ENCODE results near the gene LRRC37A.
A peak's percentile ranks its signal among the peaks of the same experiment; 100 is the strongest.
"Not testable (repeated sequence)": the region's sequence is repeated elsewhere in the genome, so short reads cannot be mapped to it uniquely, and the experiment has no call there.

The LRRC37A gene

GRCh38 chr17:46286764-46287221, 8.1 kb upstream of the LRRC37A start:
- TF ChIP-seq, protein P1, sequence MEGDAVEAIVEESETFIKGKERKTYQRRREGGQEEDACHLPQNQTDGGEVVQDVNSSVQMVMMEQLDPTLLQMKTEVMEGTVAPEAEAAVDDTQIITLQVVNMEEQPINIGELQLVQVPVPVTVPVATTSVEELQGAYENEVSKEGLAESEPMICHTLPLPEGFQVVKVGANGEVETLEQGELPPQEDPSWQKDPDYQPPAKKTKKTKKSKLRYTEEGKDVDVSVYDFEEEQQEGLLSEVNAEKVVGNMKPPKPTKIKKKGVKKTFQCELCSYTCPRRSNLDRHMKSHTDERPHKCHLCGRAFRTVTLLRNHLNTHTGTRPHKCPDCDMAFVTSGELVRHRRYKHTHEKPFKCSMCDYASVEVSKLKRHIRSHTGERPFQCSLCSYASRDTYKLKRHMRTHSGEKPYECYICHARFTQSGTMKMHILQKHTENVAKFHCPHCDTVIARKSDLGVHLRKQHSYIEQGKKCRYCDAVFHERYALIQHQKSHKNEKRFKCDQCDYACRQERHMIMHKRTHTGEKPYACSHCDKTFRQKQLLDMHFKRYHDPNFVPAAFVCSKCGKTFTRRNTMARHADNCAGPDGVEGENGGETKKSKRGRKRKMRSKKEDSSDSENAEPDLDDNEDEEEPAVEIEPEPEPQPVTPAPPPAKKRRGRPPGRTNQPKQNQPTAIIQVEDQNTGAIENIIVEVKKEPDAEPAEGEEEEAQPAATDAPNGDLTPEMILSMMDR (conservative IDR thresholded peaks at IDR 0.05; ENCODE audit: control insufficient read depth, insufficient read depth, low read depth, low read length), result peak; percentile 63
- peak; percentile 64 for DNase-seq (ENCODE audit: low read depth)
- not testable (repeated sequence) for H3K4me3 ChIP-seq (ENCODE audit: control insufficient read depth, low read depth, low read length)

DNA sequence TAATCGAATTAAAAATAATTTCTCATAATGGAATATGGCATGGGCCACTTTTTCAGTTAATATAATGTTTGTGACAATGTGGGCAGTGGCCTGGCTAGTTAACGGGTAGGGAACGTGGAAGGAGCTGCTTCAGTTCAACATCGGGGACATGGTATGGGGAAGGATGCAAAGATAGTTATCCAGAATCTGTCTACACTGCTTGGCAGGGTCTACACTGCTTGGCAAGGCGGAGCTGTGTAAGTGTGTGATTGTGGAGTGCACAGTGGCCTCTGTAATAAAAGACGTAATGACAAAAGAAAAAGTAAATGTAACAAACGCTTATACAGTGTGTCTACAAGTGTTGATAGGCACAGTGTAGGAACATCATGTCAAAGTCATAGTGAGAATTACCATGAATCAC, 7.3 kb upstream of the LRRC37A start:
- H3K4me3 ChIP-seq (ENCODE audit: control insufficient read depth, low read depth, low read length); DNase-seq (ENCODE audit: low read depth): not testable (repeated sequence)

DNA sequence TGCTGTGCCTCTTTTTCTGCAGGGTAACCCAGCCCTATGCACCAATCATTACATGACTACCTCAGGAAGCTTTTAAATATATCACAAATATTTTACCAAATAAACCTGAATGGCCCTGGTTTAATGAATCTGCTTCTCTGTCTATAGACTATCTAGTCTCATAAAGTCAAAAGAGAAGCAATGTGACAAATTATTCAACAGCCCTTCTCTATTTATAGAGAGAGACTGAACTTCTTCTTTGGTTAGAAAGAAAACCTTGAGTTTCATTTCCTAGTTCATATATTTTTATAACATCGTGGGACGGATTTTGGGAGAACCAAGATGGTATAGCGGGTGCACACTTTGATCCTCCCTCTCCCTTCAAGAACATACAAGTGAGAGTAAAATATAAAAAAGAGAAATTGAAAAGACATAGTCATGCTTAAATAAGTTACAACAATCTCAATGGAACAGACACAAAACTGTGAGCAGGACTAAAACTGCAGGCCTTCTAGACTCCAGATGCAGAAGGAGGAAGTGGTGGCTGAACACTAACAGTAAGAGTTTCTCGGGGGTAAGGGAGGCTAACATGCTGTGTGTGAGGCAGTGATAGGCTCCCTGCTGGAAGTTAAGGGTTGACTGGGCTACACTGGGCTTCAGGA, 3.9 kb upstream of the LRRC37A start:
- H3K4me3 ChIP-seq (ENCODE audit: control insufficient read depth, low read depth, low read length); DNase-seq (ENCODE audit: low read depth): not testable (repeated sequence)

DNA sequence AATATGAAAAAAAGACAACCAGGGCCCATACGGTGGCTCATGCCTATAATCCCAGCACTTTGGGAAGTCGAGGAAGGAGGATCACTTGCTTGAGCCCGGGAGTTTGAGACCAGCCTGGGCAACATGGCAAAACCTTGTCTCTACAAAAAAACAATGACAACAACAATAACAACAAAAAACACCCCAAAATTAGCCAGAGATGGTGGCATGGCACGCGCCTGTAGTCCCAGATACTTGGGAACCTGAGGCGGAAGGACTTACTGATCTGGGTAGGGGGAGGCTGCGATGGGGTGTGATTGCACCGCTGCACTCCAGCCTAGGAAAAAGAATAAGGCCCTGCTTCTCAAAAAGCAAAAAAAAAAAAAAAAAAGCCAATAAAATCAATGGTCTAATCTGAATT, 3.3 kb upstream of the LRRC37A start:
- not testable (repeated sequence) for H3K4me3 ChIP-seq (ENCODE audit: control insufficient read depth, low read depth, low read length); DNase-seq (ENCODE audit: low read depth)

DNA sequence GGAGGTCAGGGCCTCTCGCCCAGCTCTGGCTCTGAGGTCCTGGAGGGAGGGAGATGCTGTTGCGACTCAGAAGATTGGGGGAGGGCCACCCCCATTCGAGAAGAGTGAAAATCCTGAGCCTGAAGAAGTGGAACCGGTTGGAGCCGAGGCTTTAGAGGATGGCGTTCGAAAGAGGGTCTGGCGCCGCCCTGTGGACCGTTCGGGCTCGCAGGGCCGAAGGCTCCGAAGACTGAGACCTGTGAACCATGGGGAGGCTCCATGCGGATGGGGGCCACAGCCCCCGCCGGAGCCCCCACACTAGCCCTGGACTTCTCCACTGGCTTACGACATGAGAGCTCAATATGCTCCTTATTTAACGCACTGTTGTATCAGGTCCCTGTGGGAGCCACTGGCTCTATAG, 46.3 kb downstream of the LRRC37A start:
- H3K4me3 ChIP-seq (ENCODE audit: control insufficient read depth, low read depth, low read length); DNase-seq (ENCODE audit: low read depth): not testable (repeated sequence)

- not testable (repeated sequence) for H3K4me3 ChIP-seq (ENCODE audit: control insufficient read depth, low read depth, low read length); DNase-seq (ENCODE audit: low read depth)
Observed at GRCh38 chr17:46342131-46342530, 47.2 kb downstream of the LRRC37A start.

GRCh38 chr17:46348345-46348744, 53.4 kb downstream of the LRRC37A start:
- not testable (repeated sequence) for H3K4me3 ChIP-seq (ENCODE audit: control insufficient read depth, low read depth, low read length); DNase-seq (ENCODE audit: low read depth)

DNA sequence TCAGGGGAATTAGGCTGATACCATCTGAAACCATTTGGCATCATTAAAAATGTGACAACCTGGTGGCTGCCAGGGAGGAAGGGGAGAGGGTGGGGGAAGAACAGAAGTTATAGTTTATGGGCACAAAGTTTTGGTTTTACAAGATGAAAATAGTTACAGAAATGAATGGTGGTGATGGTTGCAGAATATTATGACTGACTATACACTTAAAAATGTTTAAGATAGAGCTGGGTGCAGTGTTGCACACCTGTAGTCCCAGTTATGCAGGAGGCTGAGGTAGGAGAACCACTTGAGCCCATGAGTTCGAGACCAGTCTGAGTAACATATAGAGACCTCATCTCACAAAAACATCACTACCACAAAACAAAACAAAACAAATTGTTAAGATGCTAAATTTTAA, 54.1 kb downstream of the LRRC37A start:
- H3K4me3 ChIP-seq (ENCODE audit: control insufficient read depth, low read depth, low read length); DNase-seq (ENCODE audit: low read depth): not testable (repeated sequence)

- not testable (repeated sequence) for H3K4me3 ChIP-seq (ENCODE audit: control insufficient read depth, low read depth, low read length); DNase-seq (ENCODE audit: low read depth)
Observed at GRCh38 chr17:46353856-46354255, 58.9 kb downstream of the LRRC37A start.

DNA sequence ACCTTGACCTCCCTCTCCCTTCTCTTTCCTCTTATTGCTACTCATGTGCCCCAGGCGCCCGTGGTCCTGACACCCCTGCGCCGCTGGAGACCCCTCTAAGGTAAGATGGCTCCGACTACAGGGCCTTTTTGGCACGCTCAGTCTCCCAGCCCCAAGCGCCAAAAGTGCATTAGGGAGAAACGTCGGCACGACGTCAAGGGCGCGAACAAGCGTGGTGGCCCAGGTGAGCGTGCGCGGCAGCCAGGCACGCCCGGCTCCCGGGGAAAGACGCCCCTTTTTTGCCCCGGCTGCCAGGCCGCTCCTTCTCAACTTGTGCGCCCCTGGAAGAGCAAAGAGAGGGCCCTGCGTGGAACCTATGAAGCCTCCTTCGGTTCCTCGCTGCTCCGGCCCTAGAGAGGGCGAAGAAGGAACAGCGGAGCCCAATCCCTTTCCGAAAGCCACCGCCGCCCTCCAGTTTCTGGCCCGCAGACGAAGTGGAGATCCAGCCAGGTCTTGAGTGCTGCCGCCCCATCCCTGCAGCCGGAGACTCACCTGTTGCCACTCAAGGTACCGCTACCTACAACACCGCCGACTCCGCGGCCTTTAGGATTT, 66.3 kb downstream of the LRRC37A start:
- H3K4me3 ChIP-seq (ENCODE audit: control insufficient read depth, low read depth, low read length), result not testable (repeated sequence)

GRCh38 chr17:46361755-46362154, 66.8 kb downstream of the LRRC37A start, which contains the start of gene ARL17B:
Gene ARL17B (minus strand): TSS chr17:46361766. CDS start chr17:46358397, 3,369 bp downstream.
- not testable (repeated sequence) for H3K4me3 ChIP-seq (ENCODE audit: control insufficient read depth, low read depth, low read length); DNase-seq (ENCODE audit: low read depth)

More for the DNA sequence above, 66.3 kb downstream of the LRRC37A start:
- DNase-seq (ENCODE audit: low read depth), result not testable (repeated sequence)

DNA sequence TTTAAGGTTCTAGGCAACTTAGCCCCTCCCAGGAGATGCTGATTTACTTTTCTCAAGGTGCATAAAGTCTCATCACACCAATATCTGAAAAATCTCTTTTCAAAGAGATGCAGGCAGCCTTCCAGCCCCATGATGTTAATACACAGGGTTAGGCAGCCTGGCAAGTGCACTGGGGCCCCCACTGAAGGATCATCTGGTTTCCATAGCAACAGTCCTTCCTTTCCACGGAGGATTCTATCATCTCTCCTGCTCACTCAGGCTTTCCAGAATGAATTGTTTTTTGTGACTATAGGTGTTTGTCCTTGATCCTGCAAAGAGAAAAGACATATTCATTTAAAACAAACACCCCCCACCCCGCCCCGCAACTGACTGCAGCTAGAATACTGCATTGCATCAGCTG, 72.6 kb downstream of the LRRC37A start:
- H3K4me3 ChIP-seq (ENCODE audit: control insufficient read depth, low read depth, low read length); DNase-seq (ENCODE audit: low read depth): not testable (repeated sequence)

DNA sequence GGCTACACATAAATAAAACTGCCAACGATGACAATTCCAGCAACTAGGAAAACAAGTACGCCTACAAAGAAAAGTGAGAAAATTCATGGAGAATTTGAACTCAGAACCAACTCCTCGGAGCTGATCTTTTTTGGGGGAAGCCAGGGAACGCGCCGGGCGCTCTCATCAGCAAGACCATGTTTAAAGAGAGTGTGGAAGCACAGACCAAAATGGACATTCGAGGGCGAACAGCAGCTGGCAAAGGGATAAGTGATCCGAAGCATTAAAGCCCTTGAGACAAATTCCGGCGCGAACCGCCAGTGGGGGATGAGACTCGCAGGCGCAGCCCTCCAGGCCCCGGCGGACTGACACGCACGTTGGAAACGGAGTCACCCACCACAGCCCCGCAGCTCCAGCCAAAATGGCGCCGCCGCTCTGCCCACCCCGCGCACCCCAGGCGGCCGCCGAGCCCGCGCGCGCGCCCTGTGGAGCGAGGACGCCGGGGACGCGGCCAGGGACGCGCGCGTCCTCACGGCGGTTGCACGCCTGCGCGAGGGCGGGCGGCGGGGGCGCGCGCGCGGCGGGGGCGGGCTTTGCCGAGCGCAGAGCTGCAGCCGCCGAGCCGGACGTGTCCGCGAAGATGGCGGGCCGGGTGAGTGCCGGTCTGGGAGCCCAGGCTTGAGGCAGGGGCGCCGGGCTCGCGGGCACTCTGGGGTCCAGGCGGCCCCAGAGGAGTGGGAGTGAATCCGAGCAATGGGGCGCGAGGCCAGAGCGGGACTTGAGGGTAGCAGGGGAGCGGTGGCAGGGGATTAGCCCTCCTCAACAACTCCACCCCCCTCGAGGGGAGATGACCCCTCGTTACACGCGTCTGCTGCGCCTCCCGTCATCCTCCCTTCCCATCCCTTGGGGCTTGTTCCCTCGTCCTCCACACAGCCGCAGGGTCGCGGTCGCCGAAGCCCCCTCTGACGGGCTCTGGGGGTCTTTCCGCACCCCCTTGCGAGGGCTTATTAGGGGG, 77.6 kb downstream of the LRRC37A start:
- not testable (repeated sequence) for DNase-seq (ENCODE audit: low read depth); H3K4me3 ChIP-seq (ENCODE audit: control insufficient read depth, low read depth, low read length)

DNA sequence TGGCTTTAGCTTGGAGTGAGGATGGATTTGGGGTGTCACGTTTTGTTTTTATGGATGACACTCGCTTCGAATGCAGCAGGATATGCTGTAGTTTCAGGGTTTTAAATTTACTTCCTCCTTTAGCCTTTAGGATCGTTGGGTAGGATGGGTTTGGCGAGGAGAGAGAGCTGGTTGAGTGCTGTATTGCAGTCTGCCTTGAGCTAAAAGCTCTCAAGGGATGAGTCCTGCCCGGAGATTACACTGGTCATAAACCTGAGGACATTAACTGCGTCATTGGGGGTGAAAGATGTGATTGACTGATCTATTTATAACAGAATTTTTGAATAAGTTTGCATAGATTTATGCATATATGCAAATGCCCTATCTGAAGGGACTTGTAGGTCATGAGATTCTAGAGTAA, 78.5 kb downstream of the LRRC37A start:
- not testable (repeated sequence) for DNase-seq (ENCODE audit: low read depth); H3K4me3 ChIP-seq (ENCODE audit: control insufficient read depth, low read depth, low read length)

DNA sequence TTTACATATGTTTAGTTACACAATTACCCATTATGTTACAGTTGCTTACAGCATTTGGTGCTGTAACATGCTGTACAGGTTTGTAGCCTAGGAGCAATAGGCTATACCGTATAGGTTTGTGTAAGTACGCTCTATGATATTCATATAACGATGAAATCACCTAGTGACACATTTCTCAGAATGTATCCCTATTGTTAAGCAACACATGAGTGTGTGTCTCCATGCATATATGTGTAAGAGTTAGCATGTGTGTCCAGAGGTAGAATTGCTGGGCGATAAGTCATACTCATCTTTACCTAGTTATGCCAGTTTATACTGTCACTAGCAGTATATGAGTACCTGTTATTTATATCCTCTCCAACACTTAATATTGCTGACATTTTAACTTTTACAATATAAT, 88.2 kb downstream of the LRRC37A start:
- not testable (repeated sequence) for H3K4me3 ChIP-seq (ENCODE audit: control insufficient read depth, low read depth, low read length); DNase-seq (ENCODE audit: low read depth)

GRCh38 chr17:46385491-46385890, 90.6 kb downstream of the LRRC37A start:
- H3K4me3 ChIP-seq (ENCODE audit: control insufficient read depth, low read depth, low read length); DNase-seq (ENCODE audit: low read depth): not testable (repeated sequence)
